GM10248 (cell line): ENCODE measurements around the gene NOL11.

Source experiments
- CTCF ChIA-PET: fragments of 300-600 bp; sonication (Branson Sonifier 250); formaldehyde crosslinking; extraction: SDS; loops from one replicate; lab custom pipeline; 2021; ENCODE audit warnings: antibody characterized with exemption; lab: Yijun Ruan, JAX
- POLR2A ChIA-PET: fragments of 350-650 bp; sonication (Branson Sonifier 250); formaldehyde crosslinking; extraction: SDS; loops from one replicate; lab custom pipeline; 2020; ENCODE audit warnings: antibody characterized with exemption; lab: Yijun Ruan, JAX
- DNase-seq: peaks from one replicate; pipeline ENCODE4 v3.0.0; 2012; ENCODE audit errors: extremely low spot score
- TF ChIP-seq, protein P1 (sequence below): IDR thresholded peaks from 2 replicates; pipeline ENCODE4 v1.5.1; 2012; ENCODE audit warnings: mild to moderate bottlenecking, low read depth; ENCODE audit errors: extremely low read depth, missing control alignments, control extremely low read depth

NOL11 gene

DNA sequence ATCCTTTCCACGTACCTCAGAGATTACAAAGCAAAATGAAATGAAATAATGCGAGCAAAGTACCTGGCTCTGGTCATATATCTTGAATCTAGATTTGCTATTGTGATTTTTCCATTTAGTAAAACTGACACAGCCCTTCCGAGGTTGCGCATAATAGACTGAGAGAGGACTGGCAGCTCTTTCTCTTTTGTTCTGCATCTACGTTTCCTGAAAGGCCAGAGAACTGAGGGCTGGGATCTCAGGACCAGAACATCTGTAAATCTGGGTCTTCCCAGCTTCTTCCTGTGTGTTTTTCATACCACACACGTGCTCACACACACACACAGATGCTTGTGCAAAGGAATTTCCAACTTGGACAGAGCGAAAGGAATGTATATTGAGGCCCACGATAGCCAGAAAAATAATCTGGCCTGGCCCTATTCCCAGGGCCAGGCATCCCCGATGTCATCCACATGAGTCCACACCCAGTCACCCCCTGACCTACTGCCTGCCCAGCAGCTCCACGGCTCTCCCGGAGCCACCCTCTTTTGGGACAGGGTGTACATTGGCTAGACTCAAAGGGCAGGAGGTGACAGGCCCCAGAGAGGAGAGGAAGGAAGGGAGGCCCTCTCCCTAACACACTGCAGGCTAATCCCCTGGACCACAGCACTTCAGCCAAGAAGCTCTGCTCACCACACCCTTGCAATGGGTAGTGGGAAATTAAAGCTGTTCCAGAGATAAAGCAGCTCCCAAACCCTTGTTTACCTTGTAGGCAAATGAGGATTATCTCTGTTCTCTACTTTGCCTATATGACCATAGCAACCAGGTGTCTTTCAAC, 41.8 kb downstream of the NOL11 start:
- no peak for DNase-seq
- ChIA-PET POLR2A (no interaction called here), CTCF (interaction anchor here (0.9 to 2.2 kb wide), 3 partner anchors 16 to 40 kb away, joined by 3 to 5 read pairs (median 3); no protein-coding TSS in a partner anchor)
- TF ChIP-seq, protein P1, sequence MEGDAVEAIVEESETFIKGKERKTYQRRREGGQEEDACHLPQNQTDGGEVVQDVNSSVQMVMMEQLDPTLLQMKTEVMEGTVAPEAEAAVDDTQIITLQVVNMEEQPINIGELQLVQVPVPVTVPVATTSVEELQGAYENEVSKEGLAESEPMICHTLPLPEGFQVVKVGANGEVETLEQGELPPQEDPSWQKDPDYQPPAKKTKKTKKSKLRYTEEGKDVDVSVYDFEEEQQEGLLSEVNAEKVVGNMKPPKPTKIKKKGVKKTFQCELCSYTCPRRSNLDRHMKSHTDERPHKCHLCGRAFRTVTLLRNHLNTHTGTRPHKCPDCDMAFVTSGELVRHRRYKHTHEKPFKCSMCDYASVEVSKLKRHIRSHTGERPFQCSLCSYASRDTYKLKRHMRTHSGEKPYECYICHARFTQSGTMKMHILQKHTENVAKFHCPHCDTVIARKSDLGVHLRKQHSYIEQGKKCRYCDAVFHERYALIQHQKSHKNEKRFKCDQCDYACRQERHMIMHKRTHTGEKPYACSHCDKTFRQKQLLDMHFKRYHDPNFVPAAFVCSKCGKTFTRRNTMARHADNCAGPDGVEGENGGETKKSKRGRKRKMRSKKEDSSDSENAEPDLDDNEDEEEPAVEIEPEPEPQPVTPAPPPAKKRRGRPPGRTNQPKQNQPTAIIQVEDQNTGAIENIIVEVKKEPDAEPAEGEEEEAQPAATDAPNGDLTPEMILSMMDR: no peak

DNA sequence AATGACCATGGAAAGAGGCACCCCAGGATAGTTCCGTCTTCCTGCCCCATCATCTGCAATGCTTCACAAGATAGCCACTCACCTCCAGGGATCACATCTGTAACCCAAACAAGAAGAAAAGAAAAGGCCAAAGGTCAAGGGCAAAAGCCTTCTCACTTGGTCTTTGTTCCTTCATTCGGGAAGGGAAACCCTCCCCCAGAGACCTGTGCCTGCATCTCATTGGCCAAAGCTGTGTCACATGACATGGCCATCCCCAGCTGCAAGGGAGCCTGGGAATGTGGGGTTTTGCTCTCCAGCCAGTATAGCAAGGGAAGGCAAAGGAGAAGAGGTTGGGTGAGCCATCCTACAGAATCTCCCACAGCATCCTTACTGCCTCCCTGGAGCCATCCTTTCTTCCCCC, 47.9 kb downstream of the NOL11 start:
- POLR2A ChIA-PET: no interaction called here
- no peak for DNase-seq
- CTCF ChIA-PET: interaction anchor here (1.4 to 1.9 kb wide), 2 partner anchors 34 to 35 kb away, joined by 3 to 4 read pairs; no protein-coding TSS in a partner anchor
- TF ChIP-seq, protein P1: no peak

DNA sequence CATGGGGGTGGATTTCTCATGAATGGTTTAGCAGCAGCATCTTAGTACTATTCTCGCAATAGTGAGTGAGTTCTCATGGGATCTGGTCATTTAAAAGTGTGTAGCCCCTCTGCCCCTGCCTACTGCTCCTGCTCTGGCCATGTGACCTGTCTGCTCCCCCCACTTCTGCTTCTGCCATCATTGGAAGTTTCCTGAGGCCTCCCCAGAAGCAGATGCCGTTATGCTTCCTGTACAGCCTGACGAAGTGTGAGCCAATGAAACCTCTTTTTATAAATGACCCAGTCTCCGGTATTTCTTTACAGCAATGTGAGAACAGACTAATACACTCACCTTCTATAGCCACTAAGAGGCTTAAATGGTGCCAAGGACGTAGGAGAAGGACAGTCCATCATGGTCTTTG, 51.5 kb downstream of the NOL11 start:
- DNase-seq: no peak
- TF ChIP-seq, protein P1: no peak
- CTCF ChIA-PET: no interaction called here
- POLR2A ChIA-PET: no interaction called here

DNA sequence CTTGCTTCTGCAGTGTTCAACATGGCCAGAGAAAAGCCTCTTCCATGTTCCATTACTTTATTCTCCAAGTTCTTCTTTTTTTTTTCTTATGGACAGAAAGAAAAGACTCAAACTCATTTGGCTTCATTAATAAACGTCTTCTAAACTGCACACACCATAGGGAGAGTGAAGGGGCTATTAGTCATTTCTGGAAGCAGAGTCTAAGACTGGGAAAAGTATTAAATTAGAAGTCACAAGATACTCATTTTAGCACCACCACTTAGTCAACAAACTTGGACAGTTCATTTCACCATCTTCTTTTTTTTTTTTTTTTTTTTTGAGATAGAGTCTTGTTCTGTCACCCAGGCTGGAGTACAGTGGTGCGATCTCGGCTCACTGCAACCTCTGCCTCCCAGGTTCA, 52.8 kb downstream of the NOL11 start:
- ChIA-PET CTCF (interaction anchor here (1.2 kb wide), 1 partner anchor 391 kb away, joined by 3 read pairs; no protein-coding TSS in a partner anchor), POLR2A (no interaction called here)
- DNase-seq: no peak
- TF ChIP-seq, protein P1: no peak

DNA sequence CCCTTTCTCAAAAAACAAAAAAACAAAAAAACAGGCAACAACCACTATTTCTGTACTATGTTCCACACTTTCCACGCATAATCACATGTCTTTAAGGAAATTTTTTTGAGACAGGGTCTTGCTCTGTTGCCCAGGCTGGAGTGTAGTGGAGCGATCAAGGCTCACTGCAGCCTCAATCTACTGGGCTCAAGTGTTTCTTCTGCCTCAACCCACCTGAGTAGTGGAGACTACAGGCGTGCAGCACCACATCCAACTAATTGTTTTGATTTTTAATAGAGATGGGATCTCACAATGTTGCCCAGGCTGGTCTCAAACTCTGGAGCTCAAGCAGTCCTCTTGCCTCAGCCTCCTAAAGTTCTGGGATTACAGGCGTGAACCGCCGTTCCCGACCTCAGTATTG, 54.9 kb downstream of the NOL11 start:
- ChIA-PET CTCF (no interaction called here), POLR2A (no interaction called here)
- TF ChIP-seq, protein P1: no peak
- no peak for DNase-seq

DNA sequence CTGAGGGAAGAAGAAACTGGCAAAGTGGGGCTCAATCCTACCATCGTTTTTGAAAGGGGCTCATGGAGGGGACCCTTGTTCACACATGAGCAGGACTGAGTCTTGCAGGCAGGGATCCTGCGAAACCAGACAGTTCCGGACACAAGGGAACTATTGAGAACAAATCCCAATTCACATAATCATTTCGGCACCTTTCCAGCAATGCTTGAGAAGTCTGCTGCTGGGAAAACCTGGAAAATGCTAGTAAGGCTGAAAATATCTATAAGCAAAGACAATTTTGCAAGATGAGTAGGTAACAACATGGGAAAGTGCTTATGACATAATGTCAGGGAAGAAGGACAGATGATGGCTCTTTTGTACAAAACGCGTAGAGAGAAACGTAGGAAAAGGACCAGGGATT, 55.5 kb downstream of the NOL11 start:
- ChIA-PET CTCF (no interaction called here), POLR2A (no interaction called here)
- no peak for DNase-seq
- TF ChIP-seq, protein P1: no peak
